WTC11 (cell line): ENCODE measurements around the gene MMP24.

Source experiments
- ETV6 ChIP-seq: sonication (generic); formaldehyde crosslinking; IDR thresholded peaks from 2 replicates; pipeline ENCODE4 v1.8.1; 2022; ENCODE audit warnings: mild to moderate bottlenecking, missing genetic modification reagents
- NFYB ChIP-seq: sonication (generic); formaldehyde crosslinking; conservative IDR thresholded peaks from 2 replicates; pipeline ENCODE4 v1.8.0; 2022; ENCODE audit warnings: low read depth, missing genetic modification reagents
- SP1 ChIP-seq: sonication (generic); formaldehyde crosslinking; conservative IDR thresholded peaks from 2 replicates; pipeline ENCODE4 v1.8.1; 2022; ENCODE audit warnings: missing genetic modification reagents
- TF ChIP-seq, protein P1 (sequence below): fragments of 200-600 bp; IDR thresholded peaks from 2 replicates; pipeline ENCODE4 v1.8.0; 2022; ENCODE audit warnings: antibody characterized with exemption
- TF ChIP-seq, protein P2 (sequence below): sonication (generic); formaldehyde crosslinking; IDR thresholded peaks from 2 replicates; pipeline ENCODE4 v1.8.1; 2023; ENCODE audit warnings: mild to moderate bottlenecking, missing genetic modification reagents, moderate library complexity
- TF ChIP-seq, protein P3 (sequence below): sonication (generic); formaldehyde crosslinking; IDR thresholded peaks from 2 replicates; pipeline ENCODE4 v1.8.0; 2022; ENCODE audit warnings: missing genetic modification reagents
- TF ChIP-seq, protein P4 (sequence below): sonication (generic); formaldehyde crosslinking; IDR thresholded peaks from 2 replicates; pipeline ENCODE4 v1.8.1; 2022; ENCODE audit warnings: low read depth, missing genetic modification reagents, borderline replicate concordance
- TF ChIP-seq, protein P5 (sequence below): sonication (generic); formaldehyde crosslinking; IDR thresholded peaks from 2 replicates; pipeline ENCODE4 v1.8.1; 2023; ENCODE audit warnings: mild to moderate bottlenecking, missing genetic modification reagents
- TF ChIP-seq, protein P6 (sequence below): sonication (generic); formaldehyde crosslinking; IDR thresholded peaks from 2 replicates; pipeline ENCODE4 v1.8.0; 2022; ENCODE audit warnings: mild to moderate bottlenecking, missing genetic modification reagents

DNA sequence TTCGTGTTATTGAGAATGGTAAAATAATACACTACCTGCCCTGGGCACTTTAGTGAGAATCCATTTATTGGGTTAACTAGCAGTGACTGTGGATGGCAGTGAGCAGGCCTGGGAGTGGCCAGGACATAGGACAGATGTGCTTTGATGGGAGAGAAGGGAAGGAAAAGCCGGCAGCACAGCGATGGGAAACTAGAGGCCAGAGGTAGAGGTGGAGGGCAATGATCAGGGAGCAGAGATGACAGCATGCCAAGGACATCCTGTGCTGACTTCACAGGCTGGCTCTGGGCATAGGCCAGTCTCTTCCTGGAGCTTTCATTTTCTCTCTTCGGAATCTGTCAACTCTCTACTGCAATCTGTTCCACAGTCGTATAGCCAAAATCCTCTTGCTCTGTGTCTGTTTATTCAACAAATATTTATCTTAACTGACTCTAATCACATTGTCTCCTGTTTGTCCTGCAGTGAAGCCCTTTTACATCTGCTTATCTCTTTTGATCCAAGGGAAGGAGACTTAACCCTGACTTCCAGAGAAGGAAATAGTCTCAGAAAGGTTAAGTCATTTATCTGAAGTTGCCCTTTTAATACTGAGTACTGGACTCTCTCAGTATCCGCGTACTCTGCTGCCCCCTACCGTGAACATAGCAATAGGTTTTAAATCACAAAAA lies 18.4 kb upstream of the MMP24 start:
- TF ChIP-seq, protein P1, sequence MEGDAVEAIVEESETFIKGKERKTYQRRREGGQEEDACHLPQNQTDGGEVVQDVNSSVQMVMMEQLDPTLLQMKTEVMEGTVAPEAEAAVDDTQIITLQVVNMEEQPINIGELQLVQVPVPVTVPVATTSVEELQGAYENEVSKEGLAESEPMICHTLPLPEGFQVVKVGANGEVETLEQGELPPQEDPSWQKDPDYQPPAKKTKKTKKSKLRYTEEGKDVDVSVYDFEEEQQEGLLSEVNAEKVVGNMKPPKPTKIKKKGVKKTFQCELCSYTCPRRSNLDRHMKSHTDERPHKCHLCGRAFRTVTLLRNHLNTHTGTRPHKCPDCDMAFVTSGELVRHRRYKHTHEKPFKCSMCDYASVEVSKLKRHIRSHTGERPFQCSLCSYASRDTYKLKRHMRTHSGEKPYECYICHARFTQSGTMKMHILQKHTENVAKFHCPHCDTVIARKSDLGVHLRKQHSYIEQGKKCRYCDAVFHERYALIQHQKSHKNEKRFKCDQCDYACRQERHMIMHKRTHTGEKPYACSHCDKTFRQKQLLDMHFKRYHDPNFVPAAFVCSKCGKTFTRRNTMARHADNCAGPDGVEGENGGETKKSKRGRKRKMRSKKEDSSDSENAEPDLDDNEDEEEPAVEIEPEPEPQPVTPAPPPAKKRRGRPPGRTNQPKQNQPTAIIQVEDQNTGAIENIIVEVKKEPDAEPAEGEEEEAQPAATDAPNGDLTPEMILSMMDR: peak; percentile 57
- TF ChIP-seq, protein P2, sequence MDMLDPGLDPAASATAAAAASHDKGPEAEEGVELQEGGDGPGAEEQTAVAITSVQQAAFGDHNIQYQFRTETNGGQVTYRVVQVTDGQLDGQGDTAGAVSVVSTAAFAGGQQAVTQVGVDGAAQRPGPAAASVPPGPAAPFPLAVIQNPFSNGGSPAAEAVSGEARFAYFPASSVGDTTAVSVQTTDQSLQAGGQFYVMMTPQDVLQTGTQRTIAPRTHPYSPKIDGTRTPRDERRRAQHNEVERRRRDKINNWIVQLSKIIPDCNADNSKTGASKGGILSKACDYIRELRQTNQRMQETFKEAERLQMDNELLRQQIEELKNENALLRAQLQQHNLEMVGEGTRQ (CRISPR knock-in tag): no peak
- TF ChIP-seq SP1 (CRISPR knock-in tag) (no peak), NFYB (no peak), ETV6 (CRISPR knock-in tag) (no peak)
- TF ChIP-seq, protein P3, sequence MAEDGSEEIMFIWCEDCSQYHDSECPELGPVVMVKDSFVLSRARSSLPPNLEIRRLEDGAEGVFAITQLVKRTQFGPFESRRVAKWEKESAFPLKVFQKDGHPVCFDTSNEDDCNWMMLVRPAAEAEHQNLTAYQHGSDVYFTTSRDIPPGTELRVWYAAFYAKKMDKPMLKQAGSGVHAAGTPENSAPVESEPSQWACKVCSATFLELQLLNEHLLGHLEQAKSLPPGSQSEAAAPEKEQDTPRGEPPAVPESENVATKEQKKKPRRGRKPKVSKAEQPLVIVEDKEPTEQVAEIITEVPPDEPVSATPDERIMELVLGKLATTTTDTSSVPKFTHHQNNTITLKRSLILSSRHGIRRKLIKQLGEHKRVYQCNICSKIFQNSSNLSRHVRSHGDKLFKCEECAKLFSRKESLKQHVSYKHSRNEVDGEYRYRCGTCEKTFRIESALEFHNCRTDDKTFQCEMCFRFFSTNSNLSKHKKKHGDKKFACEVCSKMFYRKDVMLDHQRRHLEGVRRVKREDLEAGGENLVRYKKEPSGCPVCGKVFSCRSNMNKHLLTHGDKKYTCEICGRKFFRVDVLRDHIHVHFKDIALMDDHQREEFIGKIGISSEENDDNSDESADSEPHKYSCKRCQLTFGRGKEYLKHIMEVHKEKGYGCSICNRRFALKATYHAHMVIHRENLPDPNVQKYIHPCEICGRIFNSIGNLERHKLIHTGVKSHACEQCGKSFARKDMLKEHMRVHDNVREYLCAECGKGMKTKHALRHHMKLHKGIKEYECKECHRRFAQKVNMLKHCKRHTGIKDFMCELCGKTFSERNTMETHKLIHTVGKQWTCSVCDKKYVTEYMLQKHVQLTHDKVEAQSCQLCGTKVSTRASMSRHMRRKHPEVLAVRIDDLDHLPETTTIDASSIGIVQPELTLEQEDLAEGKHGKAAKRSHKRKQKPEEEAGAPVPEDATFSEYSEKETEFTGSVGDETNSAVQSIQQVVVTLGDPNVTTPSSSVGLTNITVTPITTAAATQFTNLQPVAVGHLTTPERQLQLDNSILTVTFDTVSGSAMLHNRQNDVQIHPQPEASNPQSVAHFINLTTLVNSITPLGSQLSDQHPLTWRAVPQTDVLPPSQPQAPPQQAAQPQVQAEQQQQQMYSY (CRISPR knock-in tag): no peak
- TF ChIP-seq, protein P4, sequence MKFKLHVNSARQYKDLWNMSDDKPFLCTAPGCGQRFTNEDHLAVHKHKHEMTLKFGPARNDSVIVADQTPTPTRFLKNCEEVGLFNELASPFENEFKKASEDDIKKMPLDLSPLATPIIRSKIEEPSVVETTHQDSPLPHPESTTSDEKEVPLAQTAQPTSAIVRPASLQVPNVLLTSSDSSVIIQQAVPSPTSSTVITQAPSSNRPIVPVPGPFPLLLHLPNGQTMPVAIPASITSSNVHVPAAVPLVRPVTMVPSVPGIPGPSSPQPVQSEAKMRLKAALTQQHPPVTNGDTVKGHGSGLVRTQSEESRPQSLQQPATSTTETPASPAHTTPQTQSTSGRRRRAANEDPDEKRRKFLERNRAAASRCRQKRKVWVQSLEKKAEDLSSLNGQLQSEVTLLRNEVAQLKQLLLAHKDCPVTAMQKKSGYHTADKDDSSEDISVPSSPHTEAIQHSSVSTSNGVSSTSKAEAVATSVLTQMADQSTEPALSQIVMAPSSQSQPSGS (CRISPR knock-in tag): no peak
- TF ChIP-seq, protein P5, sequence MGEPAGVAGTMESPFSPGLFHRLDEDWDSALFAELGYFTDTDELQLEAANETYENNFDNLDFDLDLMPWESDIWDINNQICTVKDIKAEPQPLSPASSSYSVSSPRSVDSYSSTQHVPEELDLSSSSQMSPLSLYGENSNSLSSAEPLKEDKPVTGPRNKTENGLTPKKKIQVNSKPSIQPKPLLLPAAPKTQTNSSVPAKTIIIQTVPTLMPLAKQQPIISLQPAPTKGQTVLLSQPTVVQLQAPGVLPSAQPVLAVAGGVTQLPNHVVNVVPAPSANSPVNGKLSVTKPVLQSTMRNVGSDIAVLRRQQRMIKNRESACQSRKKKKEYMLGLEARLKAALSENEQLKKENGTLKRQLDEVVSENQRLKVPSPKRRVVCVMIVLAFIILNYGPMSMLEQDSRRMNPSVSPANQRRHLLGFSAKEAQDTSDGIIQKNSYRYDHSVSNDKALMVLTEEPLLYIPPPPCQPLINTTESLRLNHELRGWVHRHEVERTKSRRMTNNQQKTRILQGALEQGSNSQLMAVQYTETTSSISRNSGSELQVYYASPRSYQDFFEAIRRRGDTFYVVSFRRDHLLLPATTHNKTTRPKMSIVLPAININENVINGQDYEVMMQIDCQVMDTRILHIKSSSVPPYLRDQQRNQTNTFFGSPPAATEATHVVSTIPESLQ (CRISPR knock-in tag): no peak
- TF ChIP-seq, protein P6, sequence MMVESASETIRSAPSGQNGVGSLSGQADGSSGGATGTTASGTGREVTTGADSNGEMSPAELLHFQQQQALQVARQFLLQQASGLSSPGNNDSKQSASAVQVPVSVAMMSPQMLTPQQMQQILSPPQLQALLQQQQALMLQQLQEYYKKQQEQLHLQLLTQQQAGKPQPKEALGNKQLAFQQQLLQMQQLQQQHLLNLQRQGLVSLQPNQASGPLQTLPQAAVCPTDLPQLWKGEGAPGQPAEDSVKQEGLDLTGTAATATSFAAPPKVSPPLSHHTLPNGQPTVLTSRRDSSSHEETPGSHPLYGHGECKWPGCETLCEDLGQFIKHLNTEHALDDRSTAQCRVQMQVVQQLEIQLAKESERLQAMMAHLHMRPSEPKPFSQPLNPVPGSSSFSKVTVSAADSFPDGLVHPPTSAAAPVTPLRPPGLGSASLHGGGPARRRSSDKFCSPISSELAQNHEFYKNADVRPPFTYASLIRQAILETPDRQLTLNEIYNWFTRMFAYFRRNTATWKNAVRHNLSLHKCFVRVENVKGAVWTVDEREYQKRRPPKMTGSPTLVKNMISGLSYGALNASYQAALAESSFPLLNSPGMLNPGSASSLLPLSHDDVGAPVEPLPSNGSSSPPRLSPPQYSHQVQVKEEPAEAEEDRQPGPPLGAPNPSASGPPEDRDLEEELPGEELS (CRISPR knock-in tag): no peak
